GM18498 (cell line): ENCODE measurements around the gene SRGAP2C.
"Not testable (repeated sequence)": the region's sequence is repeated elsewhere in the genome, so short reads cannot be mapped to it uniquely, and the experiment has no call there.

Experiments used
- ATAC-seq: cut with Tn5 transposase; IDR thresholded peaks from one replicate; pipeline ENCODE4 v1.9.1; 2021; ENCODE audit warnings: mild to moderate bottlenecking, moderate library complexity; ENCODE audit not compliant: unreplicated experiment

SRGAP2C gene

DNA sequence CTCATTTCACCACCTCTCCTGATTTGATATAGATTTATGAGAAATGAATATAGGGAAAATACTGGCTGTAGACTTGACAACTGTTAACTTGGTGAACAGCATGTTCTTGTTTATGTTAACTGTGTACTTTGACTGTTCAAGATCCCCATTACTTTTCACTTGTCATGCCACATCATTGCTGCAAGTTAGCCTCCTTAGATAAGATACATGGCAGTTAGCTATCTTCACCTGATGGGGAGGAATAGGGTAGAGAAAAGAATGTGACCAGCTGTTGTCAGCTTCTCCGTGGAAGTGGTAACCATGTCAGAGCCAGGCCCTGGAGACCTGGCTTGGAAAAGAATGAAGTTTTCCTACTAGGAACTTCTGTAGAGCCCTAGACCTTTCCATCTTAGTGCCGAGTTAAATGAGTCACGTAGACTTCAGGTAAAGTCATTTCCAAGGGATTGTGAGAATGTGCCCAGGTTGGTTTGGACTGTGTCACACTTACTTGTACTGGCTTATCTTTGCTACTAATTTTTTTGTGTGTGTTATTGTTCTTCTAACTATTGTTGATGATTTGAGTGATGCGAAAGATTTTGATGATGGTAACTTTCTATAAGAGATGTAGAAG lies 41.6 kb downstream of the SRGAP2C start:
- not testable (repeated sequence) for ATAC-seq

- ATAC-seq = not testable (repeated sequence)
Measured at GRCh38 chr1:121226925-121227324, 42.1 kb downstream of the SRGAP2C start.

GRCh38 chr1:121227544-121228330 lies 43.0 kb downstream of the SRGAP2C start:
- ATAC-seq = not testable (repeated sequence)

- not testable (repeated sequence) for ATAC-seq
Measured at GRCh38 chr1:121230636-121231035, 45.9 kb downstream of the SRGAP2C start.

DNA sequence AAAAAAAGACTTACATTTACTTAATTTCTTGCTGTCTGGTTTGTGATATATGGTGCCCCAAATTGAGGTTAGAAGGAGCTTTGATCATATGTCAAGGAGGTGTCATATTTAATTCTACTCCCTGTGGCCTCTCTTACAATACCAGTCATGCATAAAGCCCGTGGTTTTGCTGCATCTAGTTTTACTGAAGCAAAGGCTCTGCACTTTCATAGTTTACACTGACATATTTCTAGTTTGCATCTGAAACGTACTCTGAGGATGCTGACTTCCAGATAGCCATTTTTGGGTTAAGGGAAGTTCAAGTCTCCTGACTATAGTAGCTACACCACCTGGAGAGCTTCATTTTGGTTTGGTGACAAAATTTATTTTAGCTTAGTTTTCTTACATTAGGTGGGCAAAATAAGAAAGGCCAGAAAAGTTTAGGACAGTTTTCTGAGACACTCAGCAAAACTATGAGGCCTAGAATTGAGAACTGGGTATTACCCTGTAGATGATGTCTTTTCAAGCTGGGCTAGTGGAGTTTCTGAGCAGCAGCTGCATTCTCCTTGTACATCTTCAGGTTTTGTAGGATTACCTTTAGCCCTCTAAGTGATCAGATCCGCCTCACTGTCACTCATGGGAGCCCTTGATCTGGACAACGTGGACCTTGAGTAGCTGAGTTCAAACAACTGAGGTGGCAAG lies 47.8 kb downstream of the SRGAP2C start:
- peak; percentile 84 for ATAC-seq

DNA sequence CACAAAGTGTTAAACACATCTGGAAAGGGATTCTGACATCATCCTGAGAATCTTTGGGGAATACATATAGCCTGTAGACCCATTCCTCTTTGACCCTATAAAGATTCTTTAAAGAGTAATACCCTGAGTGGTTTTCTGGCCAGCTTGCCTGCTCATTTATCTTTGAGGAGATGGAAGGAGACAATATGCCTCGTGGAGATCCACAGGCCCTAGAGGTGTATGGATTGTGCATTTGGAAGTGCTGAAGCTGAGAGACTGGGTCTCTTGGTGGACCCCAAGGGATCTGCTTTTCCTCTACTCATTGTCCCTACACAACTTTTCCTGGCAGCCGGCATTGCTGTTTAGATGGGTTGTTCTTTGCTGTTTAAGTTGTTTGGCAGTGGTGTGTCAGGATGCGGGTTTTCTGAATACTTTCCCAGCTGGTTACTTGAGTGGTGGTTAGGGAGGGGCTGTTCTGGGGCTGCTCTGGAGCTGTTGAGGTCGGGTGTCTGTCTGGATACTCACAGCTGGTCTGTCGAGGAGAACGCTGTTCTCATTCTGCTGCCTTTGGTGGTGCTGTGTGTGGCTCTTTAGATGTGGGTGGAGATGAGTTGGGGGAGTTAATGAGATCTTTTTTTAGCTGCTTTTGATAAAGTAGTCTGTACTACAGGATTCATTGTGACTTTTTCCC lies 49.5 kb downstream of the SRGAP2C start:
- not testable (repeated sequence) for ATAC-seq

DNA sequence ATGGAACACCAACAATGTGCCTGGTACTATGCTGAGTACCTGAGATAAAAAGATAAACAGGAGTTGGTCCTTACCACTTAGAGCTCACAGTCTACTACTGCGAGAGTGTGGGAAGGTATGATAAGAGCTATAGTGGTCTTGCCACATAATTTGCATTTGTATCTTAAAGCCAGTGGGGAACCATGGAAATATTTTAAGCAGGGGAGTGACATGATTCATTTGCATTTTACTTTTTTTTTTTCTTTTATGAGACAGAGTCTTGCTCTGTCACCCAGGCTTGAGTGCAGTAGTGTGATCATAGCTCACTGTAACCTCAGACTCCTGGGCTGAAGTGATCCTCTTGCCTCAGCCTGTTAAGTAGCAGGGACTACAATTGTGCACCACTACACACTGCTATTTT lies 53.6 kb downstream of the SRGAP2C start:
- ATAC-seq = peak; percentile 94

- ATAC-seq = not testable (repeated sequence)
Measured at GRCh38 chr1:121243913-121244312, 59.1 kb downstream of the SRGAP2C start.

- ATAC-seq = not testable (repeated sequence)
Measured at GRCh38 chr1:121246399-121246798, 61.6 kb downstream of the SRGAP2C start.

- ATAC-seq = not testable (repeated sequence)
Measured at GRCh38 chr1:121252656-121253055, 67.9 kb downstream of the SRGAP2C start.

GRCh38 chr1:121254618-121255017 lies 69.8 kb downstream of the SRGAP2C start:
- not testable (repeated sequence) for ATAC-seq

DNA sequence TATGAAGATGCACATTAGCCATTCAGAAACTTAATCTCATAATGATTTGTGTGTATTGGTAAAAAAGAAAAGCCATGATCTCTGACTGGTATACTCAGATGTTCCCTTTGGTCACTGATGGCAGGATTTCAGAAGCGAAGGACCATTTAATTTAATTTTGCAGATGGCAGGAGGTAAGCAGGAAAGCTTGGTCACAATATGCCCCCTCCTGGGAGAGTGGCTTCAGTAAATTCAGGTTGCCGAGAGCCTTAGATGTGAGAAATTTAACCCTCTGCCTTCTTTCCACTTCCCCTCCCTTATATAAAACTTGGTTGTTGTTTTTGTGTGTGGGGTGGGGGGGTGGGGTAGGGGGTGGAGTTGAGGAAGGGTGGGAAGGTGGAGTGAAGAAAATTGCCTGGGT lies 72.9 kb downstream of the SRGAP2C start:
- not testable (repeated sequence) for ATAC-seq

GRCh38 chr1:121258134-121258533 lies 73.4 kb downstream of the SRGAP2C start:
- not testable (repeated sequence) for ATAC-seq

- not testable (repeated sequence) for ATAC-seq
Measured at GRCh38 chr1:121260205-121260604, 75.4 kb downstream of the SRGAP2C start.

DNA sequence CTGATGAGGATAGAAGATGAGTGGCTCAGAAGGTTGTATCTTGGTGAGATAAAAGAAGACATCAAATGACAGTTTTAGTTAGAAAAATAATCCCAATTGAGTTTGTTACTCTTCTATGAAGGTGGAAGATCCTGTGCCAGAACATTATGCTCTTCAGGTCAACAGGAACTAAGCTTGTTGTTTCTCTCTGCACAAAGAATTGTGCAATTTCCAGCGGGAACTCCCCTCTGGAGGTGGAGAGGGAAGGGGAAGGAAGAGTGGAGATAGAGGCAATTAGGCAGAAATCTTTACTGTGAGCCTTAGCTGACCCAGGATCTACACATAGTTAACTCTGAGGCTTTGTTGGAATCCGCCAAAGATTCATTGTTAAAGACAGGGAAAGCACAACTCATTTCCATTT lies 77.4 kb downstream of the SRGAP2C start:
- ATAC-seq = not testable (repeated sequence)

- peak; percentile 82 for ATAC-seq
Measured at GRCh38 chr1:121263789-121264244, 79.0 kb downstream of the SRGAP2C start.

- not testable (repeated sequence) for ATAC-seq
Measured at GRCh38 chr1:121267072-121267471, 82.3 kb downstream of the SRGAP2C start.

GRCh38 chr1:121269309-121269708 lies 84.5 kb downstream of the SRGAP2C start:
- not testable (repeated sequence) for ATAC-seq

DNA sequence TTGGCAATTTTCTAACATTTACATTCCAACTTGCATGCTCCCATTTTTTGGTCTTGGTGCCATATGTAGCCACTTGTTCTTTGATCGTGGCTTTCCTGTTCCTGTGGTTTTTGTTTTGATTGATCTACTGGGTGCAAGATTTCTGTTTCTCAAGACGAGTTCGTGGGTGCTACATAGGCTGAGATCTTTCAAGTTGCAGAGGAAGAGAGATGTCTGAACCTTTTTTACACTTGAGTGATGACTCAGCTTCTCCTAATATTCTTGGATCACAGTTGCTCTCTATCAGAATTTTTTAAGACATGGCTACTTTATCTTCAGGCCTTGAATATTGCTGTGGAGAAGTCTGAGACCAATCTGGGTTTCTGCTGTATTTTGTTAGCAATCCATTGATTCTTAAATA lies 85.2 kb downstream of the SRGAP2C start:
- peak; percentile 41 for ATAC-seq

GRCh38 chr1:121271143-121271715 lies 86.5 kb downstream of the SRGAP2C start:
- ATAC-seq = peak; percentile 61

DNA sequence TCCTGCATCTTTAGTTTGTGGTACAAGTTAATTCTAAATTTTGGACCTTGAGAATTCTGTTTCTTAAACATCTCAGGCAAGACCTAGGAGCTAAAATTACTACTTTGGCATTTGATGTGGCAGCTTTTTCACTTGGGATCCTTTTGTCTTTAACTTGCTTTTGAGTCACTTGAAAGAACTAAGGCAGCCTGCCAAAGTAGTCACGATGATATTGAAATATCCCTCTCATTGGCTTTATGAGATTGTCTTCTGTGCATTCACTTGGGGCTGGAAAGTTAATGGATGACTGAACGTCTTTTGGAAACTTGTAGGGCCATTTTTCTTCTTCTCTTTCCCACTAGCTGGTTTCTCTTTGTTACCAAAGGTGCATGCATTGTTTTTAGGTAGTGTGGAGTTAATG lies 90.7 kb downstream of the SRGAP2C start:
- ATAC-seq = not testable (repeated sequence)
